ENCODE data around the gene U2SURP. TPM values are rescaled to one million over a fixed set of nuclear protein-coding genes. Genes with fewer than 3 reads are reported as not detected.

The U2SURP gene
- total RNA-seq, 1 donor from 2014 or later = 106 TPM

GRCh38 chr3:143095813-143096212, 94.4 kb downstream of the U2SURP start:
- Histone ChIP-seq H3K27ac (ENCODE audit: low read depth, low read length) (no peak overlapping the region), H3K9ac (ENCODE audit: low read length) (no peak overlapping the region), H3K79me2 (ENCODE audit: insufficient read depth, low read length) (no peaks in the 10 kb centered on the region), H3K9me3 (ENCODE audit: insufficient read depth, low read depth, low read length) (no peaks in the 10 kb centered on the region), H3K4me1 (ENCODE audit: insufficient read depth, low read length) (no peaks in the 10 kb centered on the region), H3K4me2 (ENCODE audit: low read length) (no peak overlapping the region), H3K36me3 (ENCODE audit: insufficient read depth, low read length) (no peaks in the 10 kb centered on the region), H3K4me3 (ENCODE audit: insufficient read depth, low read depth, low read length) (no peak overlapping the region), H3K27me3 (ENCODE audit: insufficient read depth, low read length) (peaks cover 9% of the 10 kb centered on the region), H4K20me1 (ENCODE audit: insufficient read depth, low read length) (no peaks in the 10 kb centered on the region), H2AFZ (ENCODE audit: low read depth, low read length) (no peak overlapping the region)
- no peak for FAIRE-seq
- Mint-ChIP-seq H3K4me1 (ENCODE audit: low read depth, unreplicated experiment) (no peaks in the 10 kb centered on the region), H3K27ac (ENCODE audit: unreplicated experiment) (no peak overlapping the region), H3K4me3 (ENCODE audit: unreplicated experiment) (no peak overlapping the region), H3K9me3 (ENCODE audit: unreplicated experiment) (peaks cover 4% of the 10 kb centered on the region), H3K36me3 (ENCODE audit: low read depth, unreplicated experiment) (no peaks in the 10 kb centered on the region), H3K27me3 (ENCODE audit: low read depth, unreplicated experiment) (peaks cover 13% of the 10 kb centered on the region)
- DNase-seq (ENCODE audit: low read depth) = no peak
- no peak for TF ChIP-seq EZH2 (IDR thresholded peaks at IDR 0.05; ENCODE audit: insufficient read depth, low read length)
- no peak for TF ChIP-seq CTCF (IDR thresholded peaks at IDR 0.05; ENCODE audit: insufficient read depth, low read depth, low read length)

DNA sequence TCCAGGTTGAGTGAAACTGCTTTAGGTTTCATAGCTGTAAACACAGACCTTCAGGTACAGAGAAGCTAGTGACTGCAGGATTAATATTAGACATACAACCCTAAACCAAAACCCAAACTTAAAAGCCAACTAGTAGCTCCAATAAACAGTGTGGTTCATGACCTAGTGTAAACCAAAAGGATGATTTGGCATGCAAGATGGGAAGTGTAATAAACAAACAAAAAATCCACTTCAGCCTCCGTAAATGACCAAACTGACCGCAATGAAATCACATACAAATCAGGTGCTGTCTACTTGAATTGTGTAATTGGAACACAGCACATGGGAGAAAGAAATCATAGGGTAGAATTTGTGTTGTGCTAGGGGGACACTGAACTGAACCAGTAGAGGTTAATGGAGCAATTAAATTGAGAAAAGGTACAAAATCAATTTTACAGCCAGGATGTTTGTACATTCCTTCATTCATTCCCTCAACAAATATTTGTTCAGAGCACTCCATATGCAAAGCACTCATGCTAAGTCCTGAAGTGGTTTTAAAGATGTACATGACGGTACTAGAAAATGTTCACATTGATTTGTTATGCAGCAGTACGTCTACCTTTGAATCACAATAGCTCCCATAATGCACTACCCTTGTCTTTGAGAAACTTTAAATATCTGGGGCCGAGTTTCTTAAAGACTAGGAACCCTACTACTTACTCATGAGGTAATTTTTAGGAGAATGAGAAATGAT, 96.8 kb downstream of the U2SURP start:
- Histone ChIP-seq H3K27me3 (ENCODE audit: insufficient read depth, low read length) (peaks cover 9% of the 10 kb centered on the region), H3K36me3 (ENCODE audit: insufficient read depth, low read length) (no peaks in the 10 kb centered on the region), H4K20me1 (ENCODE audit: insufficient read depth, low read length) (no peaks in the 10 kb centered on the region), H2AFZ (ENCODE audit: low read depth, low read length) (no peak overlapping the region), H3K4me2 (ENCODE audit: low read length) (no peak overlapping the region), H3K9ac (ENCODE audit: low read length) (no peak overlapping the region), H3K4me1 (ENCODE audit: insufficient read depth, low read length) (no peaks in the 10 kb centered on the region), H3K9me3 (ENCODE audit: insufficient read depth, low read depth, low read length) (no peaks in the 10 kb centered on the region), H3K79me2 (ENCODE audit: insufficient read depth, low read length) (no peaks in the 10 kb centered on the region), H3K4me3 (ENCODE audit: insufficient read depth, low read depth, low read length) (no peak overlapping the region), H3K27ac (ENCODE audit: low read depth, low read length) (no peak overlapping the region)
- Mint-ChIP-seq H3K4me3 (ENCODE audit: unreplicated experiment) (no peak overlapping the region), H3K27ac (ENCODE audit: unreplicated experiment) (no peak overlapping the region), H3K4me1 (ENCODE audit: low read depth, unreplicated experiment) (no peaks in the 10 kb centered on the region), H3K27me3 (ENCODE audit: low read depth, unreplicated experiment) (peaks cover 7% of the 10 kb centered on the region), H3K9me3 (ENCODE audit: unreplicated experiment) (peaks cover 4% of the 10 kb centered on the region), H3K36me3 (ENCODE audit: low read depth, unreplicated experiment) (no peaks in the 10 kb centered on the region)
- DNase-seq (ENCODE audit: low read depth) (no peak), FAIRE-seq (no peak)
- TF ChIP-seq CTCF (IDR thresholded peaks at IDR 0.05; ENCODE audit: insufficient read depth, low read depth, low read length) (no peak), EZH2 (IDR thresholded peaks at IDR 0.05; ENCODE audit: insufficient read depth, low read length) (no peak)

- FAIRE-seq (no peak), DNase-seq (ENCODE audit: low read depth) (no peak)
- peaks cover 7% of the 10 kb centered on the region for H3K27me3 Mint-ChIP-seq (ENCODE audit: low read depth, unreplicated experiment)
- Histone ChIP-seq H3K4me2 (ENCODE audit: low read length) (no peak overlapping the region), H2AFZ (ENCODE audit: low read depth, low read length) (no peak overlapping the region), H3K79me2 (ENCODE audit: insufficient read depth, low read length) (no peaks in the 10 kb centered on the region), H3K27me3 (ENCODE audit: insufficient read depth, low read length) (peaks cover 9% of the 10 kb centered on the region), H3K4me3 (ENCODE audit: insufficient read depth, low read depth, low read length) (no peak overlapping the region), H3K36me3 (ENCODE audit: insufficient read depth, low read length) (no peaks in the 10 kb centered on the region), H3K9me3 (ENCODE audit: insufficient read depth, low read depth, low read length) (no peaks in the 10 kb centered on the region), H3K9ac (ENCODE audit: low read length) (no peak overlapping the region), H3K27ac (ENCODE audit: low read depth, low read length) (no peak overlapping the region), H3K4me1 (ENCODE audit: insufficient read depth, low read length) (no peaks in the 10 kb centered on the region), H4K20me1 (ENCODE audit: insufficient read depth, low read length) (no peaks in the 10 kb centered on the region)
- H3K4me3 Mint-ChIP-seq (ENCODE audit: unreplicated experiment) = no peak overlapping the region
- no peaks in the 10 kb centered on the region for H3K4me1 Mint-ChIP-seq (ENCODE audit: low read depth, unreplicated experiment)
- no peak for TF ChIP-seq EZH2 (IDR thresholded peaks at IDR 0.05; ENCODE audit: insufficient read depth, low read length)
- no peak for TF ChIP-seq CTCF (IDR thresholded peaks at IDR 0.05; ENCODE audit: insufficient read depth, low read depth, low read length)
- no peaks in the 10 kb centered on the region for H3K36me3 Mint-ChIP-seq (ENCODE audit: low read depth, unreplicated experiment)
- H3K27ac Mint-ChIP-seq (ENCODE audit: unreplicated experiment) = no peak overlapping the region
- H3K9me3 Mint-ChIP-seq (ENCODE audit: unreplicated experiment) = peaks cover 4% of the 10 kb centered on the region
Observed at GRCh38 chr3:143099210-143099609, 97.8 kb downstream of the U2SURP start.

All from astrocyte (in vitro differentiated cells and primary cell).